Esophagus squamous epithelium (tissue), 5 donors: ENCODE results near the gene PTPRN2. TPM values are rescaled to one million over a fixed set of nuclear protein-coding genes. Genes with fewer than 3 reads are reported as not detected.

ENCODE experiments used
- DNase-seq: peaks from one replicate; lab custom pipeline; 2025; lab: John Stamatoyannopoulos, UW
- H3K27ac ChIP-seq, 4 donors: fragments of 200-600 bp; sonication (generic); one replicate each; pipeline ENCODE4 v1.5.1; 2016 to 2019; ENCODE audit warnings: mild to moderate bottlenecking in 1 of 4
- H3K27me3 ChIP-seq, 4 donors: fragments of 200-600 bp; sonication (generic); 1 replicate in 3 of 4; 2 replicates in 1 of 4; pipeline versions ENCODE4 v1.5.1 to v1.6.0; 2017 to 2021; ENCODE audit warnings: antibody characterized with exemption in 1 of 4
- H3K36me3 ChIP-seq, 3 donors: fragments of 200-600 bp; sonication (generic); one replicate each; pipeline ENCODE4 v1.5.1; 2016 to 2019
- H3K4me1 ChIP-seq, 3 donors: fragments of 200-600 bp; sonication (generic); one replicate each; pipeline ENCODE4 v1.5.1; 2017 to 2019
- H3K4me3 ChIP-seq, 4 donors: fragments of 200-600 bp; sonication (generic); 1 replicate in 3 of 4; 2 replicates in 1 of 4; pipeline ENCODE4 v1.5.1; 2016 to 2019; ENCODE audit warnings: mild to moderate bottlenecking in 2 of 4, moderate library complexity in 1 of 4
- H3K9me3 ChIP-seq, 3 donors: fragments of 200-600 bp; sonication (generic); one replicate each; pipeline ENCODE4 v1.5.1; 2016 to 2019
- CTCF ChIP-seq, 6 experiments: fragments of 450-650 bp in 4 of 6; fragments of 200-600 bp in 2 of 6; sonication (generic) in 2 of 6; IDR thresholded peaks; one replicate each; pipeline ENCODE4 v1.5.1; 2016 to 2019; ENCODE audit warnings: antibody characterized with exemption in 6 of 6, mild to moderate bottlenecking in 4 of 6, moderate library complexity in 4 of 6
- POLR2A ChIP-seq, 4 donors: fragments of 450-650 bp; IDR thresholded peaks; one replicate each; pipeline ENCODE4 v1.6.1; 2017; ENCODE audit warnings: antibody characterized with exemption in 4 of 4, mild to moderate bottlenecking in 4 of 4, moderate library complexity in 3 of 4
- WGBS, 2 donors: methylation state at CpG; one replicate each; pipeline ENCODE4 v1.1.5; 2018; 5-methylcytosine and 5-hydroxymethylcytosine counted together
- intact Hi-C: fragments of 100-400 bp; cut with DNase I; formaldehyde crosslinking; loops from one replicate; pipeline ENCODE4 v1.15.0; 2022
- total RNA-seq, 4 donors: library from RNA; depleted of rRNA; stranded (reverse); fragments of >200 nt; gene quantifications; one replicate each; pipeline ENCODE4 v1.1.0, GENCODE V29; 2016
- donor health status: DM: yes; HTN: yes; CAD: no.

The PTPRN2 gene
- total RNA-seq, 4 donors from 2014 or later, result 0.38 to 2.7 (median 1.0) TPM

- Histone ChIP-seq H3K27ac (no peak overlapping the region), H3K36me3 (no peaks in the 10 kb centered on the region), H3K9me3 (peaks cover 0 to under 1% (median 0%) of the 10 kb centered on the region in 3 donors), H3K27me3 (no peaks in the 10 kb centered on the region), H3K4me3 (no peak overlapping the region), H3K4me1 (peaks cover 0 to 21% (median 7%) of the 10 kb centered on the region in 3 donors)
- intact Hi-C loops, result no loop called here
- DNase-seq, result no peak
- WGBS, 2 donors, result 87 to 93% methylated on average over 6 to 7 of the region's 8 CpGs
- TF ChIP-seq CTCF (IDR thresholded peaks at IDR 0.05) (no peak), POLR2A (IDR thresholded peaks at IDR 0.05) (no peak)
Measured at GRCh38 chr7:157909370-157909769, 678.3 kb downstream of the PTPRN2 start.

GRCh38 chr7:157908006-157908782 lies 679.4 kb downstream of the PTPRN2 start:
- Histone ChIP-seq H3K9me3 (no peaks in the 10 kb centered on the region), H3K36me3 (no peaks in the 10 kb centered on the region), H3K4me3 (no peak overlapping the region), H3K27me3 (no peaks in the 10 kb centered on the region), H3K27ac (no peak overlapping the region), H3K4me1 (peaks cover 0 to 23% (median 7%) of the 10 kb centered on the region in 3 donors)
- 41 to 80% methylated on average over 14 to 16 of the region's 31 CpGs for WGBS, 2 donors
- DNase-seq, result no peak
- intact Hi-C loops, result no loop called here
- TF ChIP-seq CTCF (IDR thresholded peaks at IDR 0.05), result no peak
- no peak for TF ChIP-seq POLR2A (IDR thresholded peaks at IDR 0.05)

- H3K4me3 ChIP-seq, result no peak overlapping the region
- H3K9me3 ChIP-seq, result no peaks in the 10 kb centered on the region
- no peaks in the 10 kb centered on the region for H3K36me3 ChIP-seq
- no peak for DNase-seq
- H3K27ac ChIP-seq, result no peak overlapping the region
- WGBS, 2 donors, result 94% methylated on average over 8 of the region's 18 CpGs; no CpG with 5 or more reads in 1 of the 2 donors
- H3K4me1 ChIP-seq, result peaks cover 0 to 23% (median 7%) of the 10 kb centered on the region in 3 donors
- H3K27me3 ChIP-seq, result no peaks in the 10 kb centered on the region
- no peak for TF ChIP-seq POLR2A (IDR thresholded peaks at IDR 0.05)
- no peak for TF ChIP-seq CTCF (IDR thresholded peaks at IDR 0.05)
- intact Hi-C loops, result no loop called here
Measured at GRCh38 chr7:157907091-157907490, 680.5 kb downstream of the PTPRN2 start.

- TF ChIP-seq CTCF (IDR thresholded peaks at IDR 0.05), result no peak
- no peak for TF ChIP-seq POLR2A (IDR thresholded peaks at IDR 0.05)
- Histone ChIP-seq H3K4me1 (peaks cover 0 to 23% (median 7%) of the 10 kb centered on the region in 3 donors), H3K27me3 (no peaks in the 10 kb centered on the region), H3K27ac (no peak overlapping the region), H3K36me3 (no peaks in the 10 kb centered on the region), H3K4me3 (no peak overlapping the region), H3K9me3 (no peaks in the 10 kb centered on the region)
- no peak for DNase-seq
- intact Hi-C loops, result no loop called here
- WGBS, 2 donors, result 82 to 100% methylated on average over 3 to 4 of the region's 7 CpGs
Measured at GRCh38 chr7:157906583-157906982, 681.0 kb downstream of the PTPRN2 start.

- Histone ChIP-seq H3K27ac (no peak overlapping the region), H3K27me3 (no peaks in the 10 kb centered on the region), H3K36me3 (no peaks in the 10 kb centered on the region), H3K4me1 (peaks cover 0 to 23% (median 7%) of the 10 kb centered on the region in 3 donors), H3K4me3 (no peak overlapping the region), H3K9me3 (no peaks in the 10 kb centered on the region)
- intact Hi-C loops, result no loop called here
- 44 to 48% methylated on average over 7 to 15 of the region's 20 CpGs for WGBS, 2 donors
- DNase-seq, result no peak
- TF ChIP-seq POLR2A (IDR thresholded peaks at IDR 0.05) (no peak), CTCF (IDR thresholded peaks at IDR 0.05) (no peak)
Measured at GRCh38 chr7:157905651-157906461, 681.8 kb downstream of the PTPRN2 start.
